Heart right ventricle (tissue), 16 donors: Measurements from ENCODE around the gene GALNTL6. TPM values are rescaled to one million over a fixed set of nuclear protein-coding genes. Genes with fewer than 3 reads are reported as not detected.

ENCODE experiments used
- ATAC-seq, 8 donors: fragments of 200-7000 bp; cut with Tn5 transposase; one replicate each; pipeline ENCODE4 v1.9.1; 2020; ENCODE audit warnings: mild to moderate bottlenecking in 8 of 8, moderate library complexity in 8 of 8, moderate number of reproducible peaks in 1 of 8
- DNase-seq, 2 donors: peaks; one replicate each; pipeline ENCODE4 v3.0.0-alpha.2; 2020
- H3K27ac ChIP-seq, 10 donors: fragments of 200-600 bp; sonication (generic) in 2 of 10; one replicate each; pipeline versions ENCODE4 v1.5.0 to v1.8.0; 2020 to 2022; ENCODE audit warnings: mild to moderate bottlenecking in 3 of 10
- H3K27me3 ChIP-seq, 7 donors: fragments of 200-600 bp; one replicate each; pipeline ENCODE4 v1.8.0; 2021 to 2022; ENCODE audit warnings: mild to moderate bottlenecking in 2 of 7
- H3K36me3 ChIP-seq, 9 donors: fragments of 200-600 bp; sonication (generic) in 1 of 9; one replicate each; pipeline versions ENCODE4 v1.5.0 to v1.8.0; 2020 to 2022; ENCODE audit warnings: mild to moderate bottlenecking in 2 of 9
- H3K4me1 ChIP-seq, 9 donors: fragments of 200-600 bp; sonication (generic) in 1 of 9; one replicate each; pipeline versions ENCODE4 v1.5.0 to v1.8.0; 2020 to 2022; ENCODE audit warnings: mild to moderate bottlenecking in 4 of 9
- H3K4me3 ChIP-seq, 10 donors: fragments of 200-600 bp; sonication (generic) in 2 of 10; one replicate each; pipeline versions ENCODE4 v1.5.0 to v1.8.0; 2020 to 2022; ENCODE audit warnings: mild to moderate bottlenecking in 7 of 10, moderate library complexity in 2 of 10
- H3K9me3 ChIP-seq, 11 donors: fragments of 200-600 bp in 10 of 11; sonication (generic) in 2 of 11; one replicate each; pipeline versions ENCODE4 v1.5.0 to v1.8.0; 2013 to 2022; ENCODE audit warnings: mild to moderate bottlenecking in 2 of 11, control low read depth in 1 of 11, moderate library complexity in 1 of 11
- WGBS, 2 donors: extraction: QIAGEN DNeasy Blood & Tissue Kit; methylation state at CpG; one replicate each; pipeline ENCODE4 v1.1.7; 2013; ENCODE audit warnings: inconsistent platforms in 1 of 2; 5-methylcytosine and 5-hydroxymethylcytosine counted together
- intact Hi-C, 10 donors: fragments of 100-400 bp; cut with DNase I; formaldehyde crosslinking; loops; one replicate each; pipeline versions ENCODE4 v1.11.1 to v1.14.2; 2022
- polyA plus RNA-seq, 2 donors: library from polyadenylated mRNA; stranded (reverse); fragments of 200-250 nt; gene quantifications; one replicate each; pipeline ENCODE4 v1.2.3, GENCODE V29; 2013
- total RNA-seq, 10 donors: library from RNA; stranded (reverse); fragmentation: NEBNext Ultra II Directional in 3 of 10; extraction: Animal tissue kit (Norgen Biotek cat#: 25700) in 3 of 10; gene quantifications; one replicate each; pipeline versions ENCODE4 v1.2.1 to v1.2.4, GENCODE V29; 2021 to 2023
- TF ChIP-seq, protein P1 (sequence below), 9 donors: fragments of 200-600 bp; sonication (generic) in 2 of 9; IDR thresholded peaks; one replicate each; pipeline versions ENCODE4 v1.5.0 to v1.8.0; 2021 to 2022; ENCODE audit warnings: antibody characterized with exemption in 9 of 9, mild to moderate bottlenecking in 5 of 9, moderate library complexity in 1 of 9
- donor health status: Arrhythmogenic right ventricular cardiomyopathy.
- donor health status: ischemic (EF 13 %, LVEDD 7.1; RV severe dilation, severe dysfunction).
- donor health status: healthy with polysubstance abuse.
- donor health status: DM: no; HTN: yes; CAD: no.
- donor health status: DM: no; HTN: no; CAD: no.
- donor health status: ischemic (EF 25% LVEDD 6.9; RV normal size, moderate dysfunction).
- donor health status: ischemic (EF 25% LVEDD 5.7; RV mildly dilated, moderate dysfunction).
- donor health status: healthy.
- donor health status: DM: yes; HTN: yes; CAD: no.
- donor health status: Ischemic cardiomyopathy.
- donor health status: ischemic (EF 35%, LVEDD 5.7; RV mildly dilated, moderate dysfunction).
- donor health status: nonischemic (EF 11% LVEDD 7.7; RV severe dilation, severe dysfunction).
- donor health status: DM: yes; HTN: yes; CAD: no.
- donor health status: PGD.
- donor health status: ischemic (EF 29% LVEDD 5.4; RV normal size, mild dysfunction).
- donor health status: nonischemic (EF 23%, LVEDD 6.1; RV moderate dilation, normal function).

Gene GALNTL6
- total and polyA plus RNA-seq, 12 donors: 0.14 to 2.6 (median 0.49) TPM; not detected in 6

- no peak for DNase-seq
- no peak overlapping the region for H3K27ac ChIP-seq
- no peaks in the 10 kb centered on the region for H3K9me3 ChIP-seq
- H3K36me3 ChIP-seq: no peaks in the 10 kb centered on the region
- no peaks in the 10 kb centered on the region for H3K4me1 ChIP-seq
- ATAC-seq: no peak
- TF ChIP-seq, protein P1, sequence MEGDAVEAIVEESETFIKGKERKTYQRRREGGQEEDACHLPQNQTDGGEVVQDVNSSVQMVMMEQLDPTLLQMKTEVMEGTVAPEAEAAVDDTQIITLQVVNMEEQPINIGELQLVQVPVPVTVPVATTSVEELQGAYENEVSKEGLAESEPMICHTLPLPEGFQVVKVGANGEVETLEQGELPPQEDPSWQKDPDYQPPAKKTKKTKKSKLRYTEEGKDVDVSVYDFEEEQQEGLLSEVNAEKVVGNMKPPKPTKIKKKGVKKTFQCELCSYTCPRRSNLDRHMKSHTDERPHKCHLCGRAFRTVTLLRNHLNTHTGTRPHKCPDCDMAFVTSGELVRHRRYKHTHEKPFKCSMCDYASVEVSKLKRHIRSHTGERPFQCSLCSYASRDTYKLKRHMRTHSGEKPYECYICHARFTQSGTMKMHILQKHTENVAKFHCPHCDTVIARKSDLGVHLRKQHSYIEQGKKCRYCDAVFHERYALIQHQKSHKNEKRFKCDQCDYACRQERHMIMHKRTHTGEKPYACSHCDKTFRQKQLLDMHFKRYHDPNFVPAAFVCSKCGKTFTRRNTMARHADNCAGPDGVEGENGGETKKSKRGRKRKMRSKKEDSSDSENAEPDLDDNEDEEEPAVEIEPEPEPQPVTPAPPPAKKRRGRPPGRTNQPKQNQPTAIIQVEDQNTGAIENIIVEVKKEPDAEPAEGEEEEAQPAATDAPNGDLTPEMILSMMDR (IDR thresholded peaks at IDR 0.05): no peak
- 69 to 71% methylated on average over 3 of the region's 3 CpGs for WGBS, 2 donors
- no peak overlapping the region for H3K4me3 ChIP-seq
- H3K27me3 ChIP-seq: no peaks in the 10 kb centered on the region
- intact Hi-C loops: no loop called here
Measured at GRCh38 chr4:171875291-171875690, 62.1 kb downstream of the GALNTL6 start.

DNA sequence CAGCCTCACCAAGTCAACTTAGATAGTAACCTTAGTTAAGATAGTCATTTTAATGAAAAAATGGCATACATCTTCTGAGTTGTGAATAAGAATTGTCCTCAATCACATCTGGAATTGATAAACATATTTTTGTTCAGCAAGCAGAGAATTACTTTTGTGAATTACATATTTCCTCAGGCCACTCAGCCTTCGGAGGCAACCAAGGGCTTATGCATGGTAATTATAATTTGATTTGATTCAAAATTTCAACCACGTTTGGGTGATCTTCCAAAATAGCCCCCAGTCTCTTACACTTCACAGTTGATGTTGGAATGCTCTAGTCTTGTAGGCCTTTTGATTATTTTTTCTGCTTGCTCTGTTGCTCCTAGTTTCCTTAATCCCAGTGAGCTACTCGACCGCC, 63.4 kb downstream of the GALNTL6 start:
- intact Hi-C loops: no loop called here
- H3K9me3 ChIP-seq: no peaks in the 10 kb centered on the region
- TF ChIP-seq, protein P1 (IDR thresholded peaks at IDR 0.05): no peak
- no peak for DNase-seq
- no peaks in the 10 kb centered on the region for H3K27me3 ChIP-seq
- no peaks in the 10 kb centered on the region for H3K4me1 ChIP-seq
- ATAC-seq: no peak
- no peaks in the 10 kb centered on the region for H3K36me3 ChIP-seq
- H3K4me3 ChIP-seq: no peak overlapping the region
- no peak overlapping the region for H3K27ac ChIP-seq
- 75% methylated on average over 4 of the region's 4 CpGs for WGBS, 2 donors

GRCh38 chr4:171880136-171880535, 66.9 kb downstream of the GALNTL6 start:
- TF ChIP-seq, protein P1 (IDR thresholded peaks at IDR 0.05): no peak
- Histone ChIP-seq H3K9me3 (no peaks in the 10 kb centered on the region), H3K4me3 (no peak overlapping the region), H3K27me3 (no peaks in the 10 kb centered on the region), H3K27ac (no peak overlapping the region), H3K4me1 (no peaks in the 10 kb centered on the region), H3K36me3 (no peaks in the 10 kb centered on the region)
- 38 to 51% methylated on average over 3 of the region's 3 CpGs for WGBS, 2 donors
- DNase-seq (no peak), ATAC-seq (no peak)
- intact Hi-C loops: no loop called here

DNA sequence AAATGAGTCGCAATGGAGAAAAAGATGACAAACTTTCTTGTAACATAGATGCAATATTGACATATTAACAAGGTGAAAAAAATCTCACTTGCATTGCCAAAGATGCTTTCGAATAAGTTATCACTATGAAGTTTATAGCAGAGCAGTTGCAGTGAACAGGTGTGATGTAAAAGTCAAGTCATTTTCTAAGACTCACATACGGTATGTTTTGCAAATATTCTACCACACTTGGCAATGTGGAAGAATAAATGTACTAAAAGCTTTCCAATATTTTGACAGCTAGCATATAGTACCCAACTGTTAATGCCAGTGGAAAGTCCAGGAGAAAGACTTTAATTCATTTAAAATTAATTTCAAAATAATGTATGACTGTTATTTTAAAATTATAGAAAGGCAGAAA, 76.5 kb downstream of the GALNTL6 start:
- H3K27me3 ChIP-seq: no peaks in the 10 kb centered on the region
- H3K27ac ChIP-seq: no peak overlapping the region
- H3K4me3 ChIP-seq: no peak overlapping the region
- DNase-seq (no peak), ATAC-seq (no peak)
- TF ChIP-seq, protein P1 (IDR thresholded peaks at IDR 0.05): no peak
- intact Hi-C loops: no loop called here
- WGBS, 2 donors: 81 to 86% methylated on average over 3 of the region's 3 CpGs
- H3K36me3 ChIP-seq: no peaks in the 10 kb centered on the region
- no peaks in the 10 kb centered on the region for H3K9me3 ChIP-seq
- H3K4me1 ChIP-seq: no peaks in the 10 kb centered on the region

- H3K4me1 ChIP-seq: no peaks in the 10 kb centered on the region
- no peak overlapping the region for H3K4me3 ChIP-seq
- intact Hi-C loops: no loop called here
- TF ChIP-seq, protein P1 (IDR thresholded peaks at IDR 0.05): no peak
- WGBS, 2 donors: 49 to 54% methylated on average over 2 of the region's 2 CpGs
- no peak for DNase-seq
- no peaks in the 10 kb centered on the region for H3K27me3 ChIP-seq
- no peak overlapping the region for H3K27ac ChIP-seq
- H3K9me3 ChIP-seq: no peaks in the 10 kb centered on the region
- H3K36me3 ChIP-seq: no peaks in the 10 kb centered on the region
- ATAC-seq: no peak
Measured at GRCh38 chr4:171891038-171891437, 77.8 kb downstream of the GALNTL6 start.
